ENCODE results near the gene CFAP53. TPM values are rescaled to one million over a fixed set of nuclear protein-coding genes. Genes with fewer than 3 reads are reported as not detected.

The CFAP53 gene
- polyA plus RNA-seq, 2 of the 4 experiments (the other 2 are of a cell fraction), result 0.54 to 0.66 TPM

DNA sequence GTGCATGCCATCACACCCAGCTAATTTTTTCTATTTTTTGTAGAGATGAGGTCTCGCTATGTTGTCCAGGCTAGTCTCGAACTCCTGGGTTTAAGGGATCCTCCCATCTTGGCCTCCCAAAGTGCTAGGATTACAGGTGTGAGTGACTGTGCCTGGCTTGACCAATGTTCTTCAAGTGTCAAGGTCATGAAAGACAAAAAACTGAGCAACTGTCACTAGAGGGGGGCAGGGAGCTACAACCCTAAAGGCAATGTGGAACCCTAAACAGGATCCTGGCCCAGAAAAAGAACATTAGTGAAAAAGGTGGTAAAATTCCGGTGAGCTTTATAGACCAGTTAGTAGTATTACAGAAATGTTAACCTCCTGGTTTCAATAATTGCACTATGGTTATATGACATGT is 78.6 kb downstream of the CFAP53 start:
- 44% methylated on average over 3 of the region's 3 CpGs for WGBS (ENCODE audit: missing lambda C conversion rate)
- H3K4me2 ChIP-seq, result no peak overlapping the region
- H3K27ac ChIP-seq, result no peak overlapping the region
- CTCF ChIA-PET, result interaction anchor here (2.0 kb wide), 1 partner anchor 8 kb away, joined by 7 read pairs; the partner anchor contains the start of gene MYO5B
- TF ChIP-seq ESRRA (IDR thresholded peaks at IDR 0.05; ENCODE audit: borderline replicate concordance, low read length), result no peak
- TF ChIP-seq NR3C1 (IDR thresholded peaks at IDR 0.05), result no peak
- TF ChIP-seq EHMT2 (IDR thresholded peaks at IDR 0.05; ENCODE audit: low read depth), result no peak
- TF ChIP-seq MAFK (IDR thresholded peaks at IDR 0.05; ENCODE audit: partially characterized antibody), result no peak
- TF ChIP-seq HOXB5 (CRISPR knock-in tag; IDR thresholded peaks at IDR 0.05), result no peak
- no peak for TF ChIP-seq EHF (CRISPR knock-in tag; IDR thresholded peaks at IDR 0.05)
- no peak for TF ChIP-seq ZC3H11A (IDR thresholded peaks at IDR 0.05)
- POLR2A ChIA-PET, result no interaction called here
- no peaks in the 10 kb centered on the region for H3K4me1 ChIP-seq
- ATAC-seq (no peak), FAIRE-seq (no peak), DNase-seq (ENCODE audit: low read depth in 1 of 2, low spot score in 1 of 2) (no peak)
- H3K4me3 ChIP-seq, result no peak overlapping the region
- no peaks in the 10 kb centered on the region for H3K9me3 ChIP-seq

DNA sequence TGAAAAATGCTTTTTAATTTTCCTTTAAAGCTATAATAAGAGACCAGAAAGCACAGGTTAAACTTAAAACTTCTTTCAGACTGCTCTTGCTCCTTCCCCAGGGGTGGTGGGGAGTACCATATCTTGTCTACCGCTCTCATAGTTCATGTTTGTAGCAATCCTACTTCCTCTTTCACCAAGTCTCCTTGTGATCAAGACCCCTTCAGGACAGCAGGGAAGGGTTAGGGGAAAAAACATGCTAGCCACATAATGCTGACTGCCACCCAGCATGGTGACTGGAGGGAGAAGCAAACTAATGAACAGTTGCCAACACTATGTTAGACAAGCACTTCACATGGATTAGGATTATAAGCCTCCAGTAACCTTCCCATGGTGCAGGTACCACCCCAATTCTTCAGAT is 79.9 kb downstream of the CFAP53 start:
- ChIA-PET CTCF (interaction anchor here (1.4 to 2.0 kb wide), 2 partner anchors 9 to 18 kb away, joined by 4 to 7 read pairs; partner anchors contain the start of gene MYO5B), POLR2A (no interaction called here)
- WGBS (ENCODE audit: missing lambda C conversion rate), result 64% methylated on average over 1 of the region's 1 CpG
- no peaks in the 10 kb centered on the region for H3K9me3 ChIP-seq
- ATAC-seq (no peak), FAIRE-seq (no peak), DNase-seq (ENCODE audit: low read depth in 1 of 2, low spot score in 1 of 2) (no peak)
- no peak overlapping the region for H3K4me3 ChIP-seq
- H3K4me2 ChIP-seq, result no peak overlapping the region
- no peaks in the 10 kb centered on the region for H3K4me1 ChIP-seq
- H3K27ac ChIP-seq, result no peak overlapping the region
- TF ChIP-seq, protein P1, sequence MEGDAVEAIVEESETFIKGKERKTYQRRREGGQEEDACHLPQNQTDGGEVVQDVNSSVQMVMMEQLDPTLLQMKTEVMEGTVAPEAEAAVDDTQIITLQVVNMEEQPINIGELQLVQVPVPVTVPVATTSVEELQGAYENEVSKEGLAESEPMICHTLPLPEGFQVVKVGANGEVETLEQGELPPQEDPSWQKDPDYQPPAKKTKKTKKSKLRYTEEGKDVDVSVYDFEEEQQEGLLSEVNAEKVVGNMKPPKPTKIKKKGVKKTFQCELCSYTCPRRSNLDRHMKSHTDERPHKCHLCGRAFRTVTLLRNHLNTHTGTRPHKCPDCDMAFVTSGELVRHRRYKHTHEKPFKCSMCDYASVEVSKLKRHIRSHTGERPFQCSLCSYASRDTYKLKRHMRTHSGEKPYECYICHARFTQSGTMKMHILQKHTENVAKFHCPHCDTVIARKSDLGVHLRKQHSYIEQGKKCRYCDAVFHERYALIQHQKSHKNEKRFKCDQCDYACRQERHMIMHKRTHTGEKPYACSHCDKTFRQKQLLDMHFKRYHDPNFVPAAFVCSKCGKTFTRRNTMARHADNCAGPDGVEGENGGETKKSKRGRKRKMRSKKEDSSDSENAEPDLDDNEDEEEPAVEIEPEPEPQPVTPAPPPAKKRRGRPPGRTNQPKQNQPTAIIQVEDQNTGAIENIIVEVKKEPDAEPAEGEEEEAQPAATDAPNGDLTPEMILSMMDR (IDR thresholded peaks at IDR 0.05), result no peak
- TF ChIP-seq CEBPB (IDR thresholded peaks at IDR 0.05) (no peak), RFX5 (IDR thresholded peaks at IDR 0.05) (no peak), CHD4 (IDR thresholded peaks at IDR 0.05; ENCODE audit: borderline replicate concordance) (no peak), ZSCAN20 (CRISPR knock-in tag; IDR thresholded peaks at IDR 0.05) (no peak), TP53 (CRISPR knock-in tag; IDR thresholded peaks at IDR 0.05) (no peak)
- TF ChIP-seq, protein P2, sequence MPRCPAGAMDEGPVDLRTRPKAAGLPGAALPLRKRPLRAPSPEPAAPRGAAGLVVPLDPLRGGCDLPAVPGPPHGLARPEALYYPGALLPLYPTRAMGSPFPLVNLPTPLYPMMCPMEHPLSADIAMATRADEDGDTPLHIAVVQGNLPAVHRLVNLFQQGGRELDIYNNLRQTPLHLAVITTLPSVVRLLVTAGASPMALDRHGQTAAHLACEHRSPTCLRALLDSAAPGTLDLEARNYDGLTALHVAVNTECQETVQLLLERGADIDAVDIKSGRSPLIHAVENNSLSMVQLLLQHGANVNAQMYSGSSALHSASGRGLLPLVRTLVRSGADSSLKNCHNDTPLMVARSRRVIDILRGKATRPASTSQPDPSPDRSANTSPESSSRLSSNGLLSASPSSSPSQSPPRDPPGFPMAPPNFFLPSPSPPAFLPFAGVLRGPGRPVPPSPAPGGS (IDR thresholded peaks at IDR 0.05), result no peak
- TF ChIP-seq, protein P3, sequence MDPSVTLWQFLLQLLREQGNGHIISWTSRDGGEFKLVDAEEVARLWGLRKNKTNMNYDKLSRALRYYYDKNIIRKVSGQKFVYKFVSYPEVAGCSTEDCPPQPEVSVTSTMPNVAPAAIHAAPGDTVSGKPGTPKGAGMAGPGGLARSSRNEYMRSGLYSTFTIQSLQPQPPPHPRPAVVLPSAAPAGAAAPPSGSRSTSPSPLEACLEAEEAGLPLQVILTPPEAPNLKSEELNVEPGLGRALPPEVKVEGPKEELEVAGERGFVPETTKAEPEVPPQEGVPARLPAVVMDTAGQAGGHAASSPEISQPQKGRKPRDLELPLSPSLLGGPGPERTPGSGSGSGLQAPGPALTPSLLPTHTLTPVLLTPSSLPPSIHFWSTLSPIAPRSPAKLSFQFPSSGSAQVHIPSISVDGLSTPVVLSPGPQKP (IDR thresholded peaks at IDR 0.05; ENCODE audit: low read depth, low read length), result no peak
- TF ChIP-seq, protein P4, sequence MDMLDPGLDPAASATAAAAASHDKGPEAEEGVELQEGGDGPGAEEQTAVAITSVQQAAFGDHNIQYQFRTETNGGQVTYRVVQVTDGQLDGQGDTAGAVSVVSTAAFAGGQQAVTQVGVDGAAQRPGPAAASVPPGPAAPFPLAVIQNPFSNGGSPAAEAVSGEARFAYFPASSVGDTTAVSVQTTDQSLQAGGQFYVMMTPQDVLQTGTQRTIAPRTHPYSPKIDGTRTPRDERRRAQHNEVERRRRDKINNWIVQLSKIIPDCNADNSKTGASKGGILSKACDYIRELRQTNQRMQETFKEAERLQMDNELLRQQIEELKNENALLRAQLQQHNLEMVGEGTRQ (IDR thresholded peaks at IDR 0.05), result no peak

DNA sequence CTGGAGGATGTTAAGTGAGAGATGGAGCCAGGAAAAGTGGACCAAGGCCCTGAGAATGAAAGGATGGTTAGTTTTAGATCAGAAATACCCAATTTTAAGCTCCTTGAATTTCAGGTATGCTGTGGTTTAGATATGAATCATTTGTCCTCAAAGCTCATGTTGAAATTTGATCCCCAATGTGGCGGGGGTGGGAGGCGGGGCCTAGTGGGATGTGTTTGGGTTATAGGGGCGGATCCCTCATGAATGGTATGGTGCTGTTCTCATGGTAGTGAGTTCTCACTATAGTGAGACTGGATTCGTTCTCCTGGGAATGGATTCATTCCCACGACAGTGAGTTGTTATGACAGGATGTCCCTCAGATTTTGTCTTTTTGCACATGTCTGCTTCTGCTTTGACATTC is 82.7 kb downstream of the CFAP53 start:
- H3K9me3 ChIP-seq, result no peaks in the 10 kb centered on the region
- no peak overlapping the region for H3K4me3 ChIP-seq
- no peak overlapping the region for H3K27ac ChIP-seq
- 17% methylated on average over 5 of the region's 5 CpGs for WGBS (ENCODE audit: missing lambda C conversion rate)
- H3K4me1 ChIP-seq, result no peaks in the 10 kb centered on the region
- CTCF ChIA-PET, result interaction anchor here (1.5 kb wide), 1 partner anchor 21 kb away, joined by 3 read pairs; no protein-coding TSS in a partner anchor
- no peak overlapping the region for H3K4me2 ChIP-seq
- POLR2A ChIA-PET, result no interaction called here
- ATAC-seq (no peak), DNase-seq (ENCODE audit: low read depth in 1 of 2, low spot score in 1 of 2) (no peak), FAIRE-seq (no peak)
- TF ChIP-seq ZSCAN20 (CRISPR knock-in tag; IDR thresholded peaks at IDR 0.05), result no peak
- no peak for TF ChIP-seq CBX2 (IDR thresholded peaks at IDR 0.05; ENCODE audit: borderline replicate concordance, low read depth)
- TF ChIP-seq EHF (CRISPR knock-in tag; IDR thresholded peaks at IDR 0.05), result no peak
- no peak for TF ChIP-seq RCOR1 (IDR thresholded peaks at IDR 0.05; ENCODE audit: low read depth, low read length)
- TF ChIP-seq HOXA7 (CRISPR knock-in tag; IDR thresholded peaks at IDR 0.05), result no peak
- no peak for TF ChIP-seq HOXB5 (CRISPR knock-in tag; IDR thresholded peaks at IDR 0.05)
- TF ChIP-seq, protein P5, sequence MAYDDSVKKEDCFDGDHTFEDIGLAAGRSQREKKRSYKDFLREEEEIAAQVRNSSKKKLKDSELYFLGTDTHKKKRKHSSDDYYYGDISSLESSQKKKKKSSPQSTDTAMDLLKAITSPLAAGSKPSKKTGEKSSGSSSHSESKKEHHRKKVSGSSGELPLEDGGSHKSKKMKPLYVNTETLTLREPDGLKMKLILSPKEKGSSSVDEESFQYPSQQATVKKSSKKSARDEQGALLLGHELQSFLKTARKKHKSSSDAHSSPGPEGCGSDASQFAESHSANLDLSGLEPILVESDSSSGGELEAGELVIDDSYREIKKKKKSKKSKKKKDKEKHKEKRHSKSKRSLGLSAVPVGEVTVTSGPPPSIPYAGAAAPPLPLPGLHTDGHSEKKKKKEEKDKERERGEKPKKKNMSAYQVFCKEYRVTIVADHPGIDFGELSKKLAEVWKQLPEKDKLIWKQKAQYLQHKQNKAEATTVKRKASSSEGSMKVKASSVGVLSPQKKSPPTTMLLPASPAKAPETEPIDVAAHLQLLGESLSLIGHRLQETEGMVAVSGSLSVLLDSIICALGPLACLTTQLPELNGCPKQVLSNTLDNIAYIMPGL (CRISPR knock-in tag; IDR thresholded peaks at IDR 0.05; ENCODE audit: borderline replicate concordance), result no peak
- TF ChIP-seq, protein P6, sequence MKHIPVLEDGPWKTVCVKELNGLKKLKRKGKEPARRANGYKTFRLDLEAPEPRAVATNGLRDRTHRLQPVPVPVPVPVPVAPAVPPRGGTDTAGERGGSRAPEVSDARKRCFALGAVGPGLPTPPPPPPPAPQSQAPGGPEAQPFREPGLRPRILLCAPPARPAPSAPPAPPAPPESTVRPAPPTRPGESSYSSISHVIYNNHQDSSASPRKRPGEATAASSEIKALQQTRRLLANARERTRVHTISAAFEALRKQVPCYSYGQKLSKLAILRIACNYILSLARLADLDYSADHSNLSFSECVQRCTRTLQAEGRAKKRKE (CRISPR knock-in tag; IDR thresholded peaks at IDR 0.05; ENCODE audit: low read depth), result no peak
- TF ChIP-seq ZNF302 (CRISPR knock-in tag; IDR thresholded peaks at IDR 0.05), result no peak
- no peak for TF ChIP-seq POLR2AphosphoS2 (conservative IDR thresholded peaks at IDR 0.05; ENCODE audit: low read length)
- TF ChIP-seq, protein P4 (IDR thresholded peaks at IDR 0.05), result no peak
- no peak for TF ChIP-seq RNF2 (IDR thresholded peaks at IDR 0.05; ENCODE audit: borderline replicate concordance, low read depth)
- no peak for TF ChIP-seq CHD4 (IDR thresholded peaks at IDR 0.05; ENCODE audit: borderline replicate concordance)
